Gastroesophageal sphincter (tissue), 3 donors: ENCODE measurements around the gene KRT82.

Experiments
- POLR2A ChIP-seq, 2 donors: fragments of 450-650 bp; IDR thresholded peaks; one replicate each; pipeline ENCODE4 v1.6.1; 2017; ENCODE audit warnings: antibody characterized with exemption in 2 of 2, mild to moderate bottlenecking in 2 of 2, moderate library complexity in 1 of 2
- POLR2AphosphoS5 ChIP-seq: sonication (generic); formaldehyde crosslinking; IDR thresholded peaks from one replicate; pipeline ENCODE4 v1.6.1; 2017; ENCODE audit warnings: antibody characterized with exemption
- TF ChIP-seq, protein P1 (sequence below), 4 experiments: fragments of 200-600 bp in 2 of 4; fragments of 450-650 bp in 2 of 4; sonication (generic) in 1 of 4; IDR thresholded peaks; one replicate each; pipeline ENCODE4 v1.5.1; 2017 to 2019; ENCODE audit warnings: antibody characterized with exemption in 4 of 4, mild to moderate bottlenecking in 2 of 4, moderate library complexity in 2 of 4

DNA sequence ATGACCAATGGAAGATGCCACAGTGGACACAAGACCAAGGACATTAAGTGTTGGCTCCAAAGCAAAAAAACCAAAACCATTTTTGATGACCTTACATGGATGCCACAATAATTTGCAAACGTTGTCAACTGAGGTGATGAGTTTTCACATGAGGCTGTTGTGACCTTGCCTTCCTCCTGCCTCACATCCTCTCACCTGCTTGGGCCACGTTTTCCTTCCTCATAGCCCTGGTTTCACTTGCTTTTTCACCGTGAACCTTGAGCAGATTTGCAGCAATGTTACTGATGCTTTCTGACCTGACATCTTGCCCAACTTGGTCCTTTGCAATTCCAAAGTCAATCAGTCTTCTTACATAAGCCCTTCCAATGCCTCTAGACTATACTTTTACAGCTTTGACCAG lies 42.1 kb upstream of the KRT82 start:
- TF ChIP-seq, protein P1, sequence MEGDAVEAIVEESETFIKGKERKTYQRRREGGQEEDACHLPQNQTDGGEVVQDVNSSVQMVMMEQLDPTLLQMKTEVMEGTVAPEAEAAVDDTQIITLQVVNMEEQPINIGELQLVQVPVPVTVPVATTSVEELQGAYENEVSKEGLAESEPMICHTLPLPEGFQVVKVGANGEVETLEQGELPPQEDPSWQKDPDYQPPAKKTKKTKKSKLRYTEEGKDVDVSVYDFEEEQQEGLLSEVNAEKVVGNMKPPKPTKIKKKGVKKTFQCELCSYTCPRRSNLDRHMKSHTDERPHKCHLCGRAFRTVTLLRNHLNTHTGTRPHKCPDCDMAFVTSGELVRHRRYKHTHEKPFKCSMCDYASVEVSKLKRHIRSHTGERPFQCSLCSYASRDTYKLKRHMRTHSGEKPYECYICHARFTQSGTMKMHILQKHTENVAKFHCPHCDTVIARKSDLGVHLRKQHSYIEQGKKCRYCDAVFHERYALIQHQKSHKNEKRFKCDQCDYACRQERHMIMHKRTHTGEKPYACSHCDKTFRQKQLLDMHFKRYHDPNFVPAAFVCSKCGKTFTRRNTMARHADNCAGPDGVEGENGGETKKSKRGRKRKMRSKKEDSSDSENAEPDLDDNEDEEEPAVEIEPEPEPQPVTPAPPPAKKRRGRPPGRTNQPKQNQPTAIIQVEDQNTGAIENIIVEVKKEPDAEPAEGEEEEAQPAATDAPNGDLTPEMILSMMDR (IDR thresholded peaks at IDR 0.05): no peak
- TF ChIP-seq POLR2A (IDR thresholded peaks at IDR 0.05) (no peak), POLR2AphosphoS5 (no peak)
